GM12878 (cell line): ENCODE results near the gene PDGFD.

Experiments used
- BRCA1 ChIP-seq: IDR thresholded peaks from 2 replicates; pipeline ENCODE4 v1.6.1; 2011; ENCODE audit warnings: low read depth, low read length, improper control_type of control experiment
- CEBPB ChIP-seq, 2 experiments: fragments of 150-350 bp in 1 of 2; IDR thresholded peaks; 2 replicates each; pipeline ENCODE4 v1.6.1; 2012 to 2014; ENCODE audit warnings: low read depth in 2 of 2, low read length in 2 of 2, borderline replicate concordance in 1 of 2, inconsistent platforms in 1 of 2
- CHD2 ChIP-seq: IDR thresholded peaks from 2 replicates; pipeline ENCODE4 v1.6.1; 2011; ENCODE audit warnings: low read depth, low read length, improper control_type of control experiment, borderline replicate concordance
- CHD4 ChIP-seq: fragments of 200-600 bp; sonication (generic); IDR thresholded peaks from 2 replicates; pipeline ENCODE4 v1.6.1; 2016; ENCODE audit warnings: mild to moderate bottlenecking
- CTCF ChIP-seq, 3 experiments: IDR thresholded peaks in 2 of 3; conservative IDR thresholded peaks in 1 of 3; 2 replicates each; pipeline ENCODE4 v1.5.1; 2011; ENCODE audit warnings: low read depth in 3 of 3, low read length in 3 of 3, mild to moderate bottlenecking in 3 of 3, control low read depth in 2 of 3, moderate library complexity in 2 of 3, inconsistent platforms in 1 of 3, mixed read lengths in 1 of 3; ENCODE audit not compliant: control insufficient read depth in 2 of 3, insufficient read depth in 1 of 3; ENCODE audit errors: extremely low read depth in 1 of 3
- E2F4 ChIP-seq: IDR thresholded peaks from 2 replicates; pipeline ENCODE4 v1.6.1; 2012; ENCODE audit warnings: low read depth, low read length, improper control_type of control experiment
- IKZF2 ChIP-seq, 2 experiments: fragments of 450-650 bp; IDR thresholded peaks; 2 replicates each; pipeline ENCODE4 v1.6.1; 2017; ENCODE audit warnings: mild to moderate bottlenecking in 2 of 2, moderate library complexity in 2 of 2
- POLR2A ChIP-seq: IDR thresholded peaks from 2 replicates; pipeline ENCODE4 v1.6.1; 2011; ENCODE audit warnings: low read depth, mild to moderate bottlenecking, low read length
- POLR2AphosphoS5 ChIP-seq: IDR thresholded peaks from 2 replicates; pipeline ENCODE4 v1.6.1; 2011; ENCODE audit warnings: mild to moderate bottlenecking, low read length, inconsistent platforms
- RUNX3 ChIP-seq: IDR thresholded peaks from 2 replicates; pipeline ENCODE4 v1.6.1; 2012; ENCODE audit warnings: low read length, inconsistent platforms
- SMC3 ChIP-seq: IDR thresholded peaks from 2 replicates; pipeline ENCODE4 v1.6.1; 2011; ENCODE audit warnings: low read length, improper control_type of control experiment, borderline replicate concordance
- SPI1 ChIP-seq: IDR thresholded peaks from 2 replicates; pipeline ENCODE4 v1.6.1; 2011; ENCODE audit warnings: low read depth, mild to moderate bottlenecking, low read length, moderate library complexity, borderline replicate concordance; ENCODE audit not compliant: insufficient read depth

- TF ChIP-seq CTCF (IDR thresholded peaks at IDR 0.05 in 2 of 3, conservative IDR thresholded peaks at IDR 0.05 in 1 of 3; ENCODE audit: control insufficient read depth in 2 of 3, extremely low read depth in 1 of 3, insufficient read depth in 1 of 3, low read depth in 3 of 3, low read length in 3 of 3), result no peak
- no peak for TF ChIP-seq SPI1
- no peak for TF ChIP-seq CHD4
- TF ChIP-seq E2F4, result no peak
- TF ChIP-seq BRCA1, result no peak
- no peak for TF ChIP-seq CEBPB (IDR thresholded peaks at IDR 0.05; ENCODE audit: borderline replicate concordance in 1 of 2, low read depth in 2 of 2, low read length in 2 of 2)
- TF ChIP-seq POLR2AphosphoS5, result no peak
- TF ChIP-seq SMC3, result no peak
- no peak for TF ChIP-seq CHD2
- no peak for TF ChIP-seq POLR2A
- no peak for TF ChIP-seq RUNX3
- TF ChIP-seq IKZF2 (IDR thresholded peaks at IDR 0.05), result no peak
Measured at GRCh38 chr11:103980108-103980507, 183.8 kb downstream of the PDGFD start.
